Stimulated activated CD8-positive, alpha-beta memory T cell treated with anti-CD3 and anti-CD28 coated beads, Interleukin-12 subunit alpha, Interleukin-12 subunit beta, amount 100 ng/mL, for 24 hours (primary cell): Measurements from ENCODE around the gene ERCC2.
"Not testable (repeated sequence)": the region's sequence is repeated elsewhere in the genome, so short reads cannot be mapped to it uniquely, and the experiment has no call there.

Experiments
- DNase-seq: peaks from one replicate; pipeline ENCODE4 v3.0.0-alpha.2; 2020; ENCODE audit errors: extremely low read depth

The ERCC2 gene

DNA sequence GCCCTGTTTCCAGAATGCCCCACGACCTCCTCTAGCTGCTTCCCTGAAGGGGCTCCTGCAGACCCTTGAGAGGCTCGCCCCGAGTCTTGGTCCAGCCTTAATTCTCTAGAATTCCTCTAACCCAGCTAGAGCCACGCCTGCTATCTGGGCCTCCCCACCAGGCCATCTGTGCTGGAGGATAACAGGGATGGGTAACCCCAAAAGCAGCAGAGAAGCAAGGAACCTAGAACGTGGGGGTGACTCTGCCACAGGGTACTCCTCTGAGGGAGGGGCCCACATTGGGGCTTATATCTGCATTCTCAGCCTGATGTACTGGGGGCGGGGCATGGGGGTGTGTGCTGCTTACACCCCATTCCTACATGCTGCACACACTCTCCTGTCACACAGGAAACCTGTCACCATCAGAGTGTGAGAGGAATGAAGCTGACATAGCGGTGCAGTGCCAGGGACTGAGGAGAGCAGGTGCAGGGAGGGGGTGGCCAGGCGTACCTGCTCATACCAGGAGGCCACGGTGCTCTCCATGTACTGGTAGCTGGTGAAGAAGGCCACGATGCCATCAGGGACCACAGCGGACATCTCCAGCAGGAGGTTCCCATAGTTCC lies 16.0 kb downstream of the ERCC2 start:
- DNase-seq: no peak

DNA sequence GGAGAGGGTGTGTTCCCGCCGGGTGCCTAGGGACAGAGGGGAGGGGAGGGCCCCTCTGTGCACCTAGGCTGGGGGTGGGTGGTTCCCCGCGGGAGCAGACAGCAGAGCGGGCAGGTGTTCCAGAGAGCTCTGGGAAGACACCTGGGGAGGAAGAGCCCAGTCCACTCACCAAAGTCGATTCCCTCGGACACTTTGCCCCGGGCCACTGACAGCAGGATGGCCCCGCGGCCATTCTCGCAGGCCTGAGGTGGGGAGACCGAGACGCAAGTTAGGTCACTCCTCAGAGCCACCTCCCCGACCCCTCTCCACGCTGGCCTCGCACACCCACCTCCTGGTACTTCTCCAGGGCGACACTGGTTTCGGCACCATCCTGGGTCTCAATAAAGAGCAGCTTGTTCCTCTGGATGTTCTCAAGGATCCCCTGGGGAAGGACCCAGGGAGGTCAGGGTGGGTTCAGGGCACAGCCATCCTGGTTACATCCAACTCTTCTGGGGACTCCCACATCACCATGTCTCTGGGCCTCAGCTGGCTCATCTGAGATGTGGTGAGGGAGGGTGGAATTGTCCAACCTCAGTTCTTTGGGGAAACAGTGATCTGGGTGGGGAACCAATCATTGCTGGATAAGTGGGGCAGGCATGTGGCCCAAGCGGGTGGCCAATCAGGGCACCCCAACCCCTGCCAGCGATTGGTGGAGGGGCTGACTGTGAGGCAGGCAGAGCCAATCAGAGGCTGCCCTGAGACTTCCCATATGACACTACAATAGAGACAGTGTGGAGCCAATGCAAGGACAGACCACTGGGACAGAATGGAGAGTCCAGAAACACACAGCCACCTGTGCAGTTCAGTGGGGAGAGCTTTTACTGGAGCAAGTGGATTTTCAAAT lies 17.2 kb downstream of the ERCC2 start:
- no peak for DNase-seq

- DNase-seq: no peak
These were observed 17.9 kb downstream of the ERCC2 start for GRCh38 chr19:45352471-45352870.

DNA sequence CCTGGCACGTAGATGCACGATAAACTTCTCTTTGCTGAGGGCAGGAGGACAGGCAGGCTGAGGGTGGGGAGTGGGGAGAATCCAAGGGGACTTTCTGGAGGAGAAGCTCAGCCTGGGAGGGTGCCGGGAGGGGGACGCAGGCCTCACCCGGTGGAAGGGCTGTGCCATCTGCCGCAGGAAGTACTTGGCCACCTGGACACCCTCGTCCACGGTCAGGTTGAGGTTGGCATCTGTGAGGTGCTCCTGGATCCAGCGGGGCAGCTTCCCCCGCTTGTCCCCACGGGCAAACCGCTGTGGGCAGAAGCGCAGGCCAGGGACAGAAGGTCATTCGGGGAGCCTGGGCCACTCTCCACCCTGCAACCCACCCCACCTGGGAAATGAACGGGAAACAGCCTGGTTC lies 18.3 kb downstream of the ERCC2 start:
- DNase-seq: no peak

DNA sequence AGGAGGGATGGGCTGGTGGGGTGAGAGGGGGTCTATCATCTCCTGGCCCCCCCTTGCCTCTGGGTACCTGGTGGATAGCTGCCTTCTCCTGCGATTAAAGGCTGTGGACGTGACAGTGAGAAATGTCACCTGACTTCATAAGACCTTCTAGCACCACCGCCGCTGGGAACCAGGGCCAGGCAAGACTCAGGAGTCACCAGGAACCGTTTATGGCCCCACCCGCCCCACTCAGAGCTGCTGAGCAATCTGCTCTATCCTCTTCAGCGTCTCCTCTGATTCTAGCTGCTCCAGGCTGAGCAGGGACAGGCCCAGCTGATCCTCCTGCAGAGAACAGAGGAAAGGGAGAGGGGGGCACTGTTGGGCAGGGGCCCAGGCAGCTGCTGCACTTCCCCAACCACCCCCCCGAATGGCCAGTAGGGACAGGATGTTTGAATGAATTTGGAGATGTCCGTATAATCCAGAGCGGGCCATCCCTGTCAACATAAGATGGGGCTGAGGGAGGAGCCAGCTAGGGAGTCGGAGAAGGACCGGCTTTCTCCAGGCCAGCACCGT lies 18.9 kb downstream of the ERCC2 start:
- DNase-seq: no peak

DNA sequence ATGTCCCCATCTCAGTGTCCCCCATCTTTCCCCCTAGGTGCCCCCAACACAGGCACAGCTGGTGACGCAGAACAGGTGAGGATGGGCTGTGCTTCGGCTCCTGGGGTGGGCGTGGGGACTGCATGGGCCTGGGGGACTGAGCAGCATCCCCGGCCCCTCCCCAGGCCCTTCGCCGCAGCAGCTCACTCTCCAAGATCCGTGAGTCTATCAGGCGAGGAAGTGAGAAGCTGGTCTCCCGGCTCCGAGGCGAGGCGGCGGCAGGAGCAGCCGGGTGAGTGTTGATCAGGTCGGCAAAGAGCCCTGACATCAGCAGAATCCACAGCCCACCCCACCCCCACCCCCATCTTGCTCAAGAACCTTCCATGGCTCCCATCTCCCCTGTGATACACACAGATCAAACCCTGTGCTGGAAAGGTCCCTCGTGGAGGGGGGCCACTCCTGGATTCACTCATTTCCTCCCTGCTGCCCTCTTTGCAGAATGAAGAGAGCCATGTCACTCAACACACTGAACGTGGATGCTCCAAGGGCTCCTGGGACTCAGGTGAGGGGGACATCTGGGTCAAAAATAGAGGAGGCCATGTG lies 19.8 kb downstream of the ERCC2 start:
- DNase-seq: no peak

- no peak for DNase-seq
These were observed 20.9 kb downstream of the ERCC2 start for GRCh38 chr19:45349430-45349941.

DNA sequence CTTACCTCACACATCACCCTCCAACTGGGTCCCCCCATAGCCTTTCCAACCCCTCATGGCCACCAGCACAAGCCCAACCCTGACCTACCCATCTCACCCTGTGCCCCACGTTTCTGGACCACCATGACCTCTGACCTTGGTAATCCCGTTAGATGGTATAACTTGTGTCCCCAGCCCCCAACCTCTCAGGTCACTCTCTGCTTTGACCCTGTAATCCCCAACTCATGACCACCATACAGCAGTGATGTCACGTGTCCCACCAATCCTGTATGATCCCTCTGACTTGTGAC lies 21.3 kb downstream of the ERCC2 start:
- DNase-seq: no peak

- DNase-seq: no peak
These were observed 21.8 kb downstream of the ERCC2 start for GRCh38 chr19:45348367-45349125.

- DNase-seq: no peak
These were observed 22.6 kb downstream of the ERCC2 start for GRCh38 chr19:45347570-45348366.

DNA sequence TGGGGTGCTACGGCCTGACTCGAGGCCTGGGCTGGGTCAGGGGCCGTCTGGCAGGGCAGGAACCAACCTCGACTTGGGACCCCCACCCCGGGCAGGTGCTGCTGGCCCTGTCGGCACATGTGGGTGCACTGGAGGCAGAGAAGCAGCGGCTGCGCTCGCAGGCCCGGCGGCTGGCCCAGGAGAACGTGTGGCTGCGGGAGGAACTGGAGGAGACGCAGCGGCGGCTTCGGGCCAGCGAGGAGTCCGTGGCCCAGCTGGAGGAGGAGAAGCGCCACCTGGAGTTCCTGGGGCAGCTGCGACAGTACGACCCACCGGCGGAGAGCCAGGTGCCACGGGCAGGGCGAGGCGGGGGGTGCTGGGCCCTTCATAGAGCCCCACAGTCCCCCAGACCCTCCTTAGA lies 23.9 kb downstream of the ERCC2 start:
- no peak for DNase-seq

DNA sequence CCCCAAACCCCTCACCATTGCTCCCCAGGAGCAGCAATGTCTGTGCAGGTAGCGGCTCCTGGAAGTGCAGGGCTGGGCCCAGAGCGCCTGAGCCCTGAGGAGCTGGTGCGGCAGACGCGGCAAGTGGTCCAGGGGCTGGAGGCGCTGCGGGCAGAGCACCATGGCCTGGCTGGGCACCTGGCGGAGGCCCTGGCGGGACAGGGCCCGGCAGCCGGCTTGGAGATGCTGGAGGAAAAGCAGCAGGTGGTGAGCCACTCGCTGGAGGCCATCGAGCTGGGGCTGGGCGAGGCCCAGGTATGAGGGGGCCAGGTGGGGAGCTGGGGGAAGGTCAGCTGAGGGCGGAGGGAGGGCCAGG lies 24.9 kb downstream of the ERCC2 start:
- no peak for DNase-seq

DNA sequence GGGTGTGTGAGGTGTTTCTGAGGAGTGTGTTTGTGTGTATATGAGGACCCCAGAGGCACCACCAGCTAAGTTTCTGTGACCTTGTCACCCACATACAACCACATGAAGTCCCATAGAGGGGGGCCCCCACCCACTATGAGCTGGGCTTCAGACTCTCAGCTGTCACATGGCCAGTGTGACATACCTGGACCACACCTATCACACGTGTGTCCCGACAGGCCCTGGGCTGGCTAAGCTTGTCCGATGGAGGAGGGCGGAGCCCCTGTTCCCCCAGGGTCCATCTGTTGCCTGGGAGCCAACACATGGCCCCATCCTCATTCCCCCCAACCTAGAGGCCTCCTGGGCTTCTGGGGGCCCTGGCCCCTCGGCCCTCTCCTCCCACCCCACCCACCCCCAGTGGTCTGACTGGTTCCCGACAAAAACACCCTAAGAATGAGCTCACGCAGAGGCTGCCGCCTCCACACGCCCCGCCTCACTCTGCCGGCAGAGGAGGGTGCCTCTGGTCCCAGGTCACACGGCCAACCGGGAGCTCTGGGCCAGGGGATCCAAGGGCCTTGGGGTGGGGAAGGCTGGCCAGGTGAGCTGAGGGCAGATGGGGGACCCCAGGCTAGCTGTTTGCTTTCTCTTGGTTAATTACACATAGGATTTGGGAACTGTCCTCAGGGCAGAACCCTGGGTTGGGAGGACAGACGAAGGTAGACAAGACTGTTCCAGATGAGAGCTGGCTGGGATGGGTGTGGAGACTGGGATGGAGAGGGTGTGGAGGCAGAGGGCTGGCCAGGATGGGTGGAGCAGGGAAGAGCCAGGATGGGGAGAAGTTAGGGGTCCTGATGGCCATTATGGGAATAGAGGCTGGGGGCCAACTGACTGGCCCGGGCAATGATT lies 25.5 kb downstream of the ERCC2 start:
- no peak for DNase-seq

DNA sequence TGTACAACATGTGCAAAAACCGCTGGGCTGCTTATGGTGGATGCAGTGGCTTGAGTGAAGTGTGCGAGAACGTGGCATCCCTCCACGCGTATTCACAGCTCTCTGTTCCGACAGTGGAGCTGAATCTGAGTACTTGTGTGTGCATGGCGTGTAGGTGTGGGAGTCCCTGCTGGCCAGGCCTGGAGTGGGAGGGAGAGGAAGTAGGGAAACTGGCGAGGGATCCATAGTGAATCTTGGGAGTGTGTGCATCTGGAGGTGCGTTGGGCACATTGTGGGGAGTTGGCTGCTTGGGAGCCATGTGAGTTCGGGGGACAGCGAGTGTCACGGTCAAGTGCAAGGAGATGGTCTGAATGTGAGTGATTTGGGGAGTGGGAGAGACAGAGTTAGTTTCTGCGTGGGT lies 27.5 kb downstream of the ERCC2 start:
- no peak for DNase-seq

DNA sequence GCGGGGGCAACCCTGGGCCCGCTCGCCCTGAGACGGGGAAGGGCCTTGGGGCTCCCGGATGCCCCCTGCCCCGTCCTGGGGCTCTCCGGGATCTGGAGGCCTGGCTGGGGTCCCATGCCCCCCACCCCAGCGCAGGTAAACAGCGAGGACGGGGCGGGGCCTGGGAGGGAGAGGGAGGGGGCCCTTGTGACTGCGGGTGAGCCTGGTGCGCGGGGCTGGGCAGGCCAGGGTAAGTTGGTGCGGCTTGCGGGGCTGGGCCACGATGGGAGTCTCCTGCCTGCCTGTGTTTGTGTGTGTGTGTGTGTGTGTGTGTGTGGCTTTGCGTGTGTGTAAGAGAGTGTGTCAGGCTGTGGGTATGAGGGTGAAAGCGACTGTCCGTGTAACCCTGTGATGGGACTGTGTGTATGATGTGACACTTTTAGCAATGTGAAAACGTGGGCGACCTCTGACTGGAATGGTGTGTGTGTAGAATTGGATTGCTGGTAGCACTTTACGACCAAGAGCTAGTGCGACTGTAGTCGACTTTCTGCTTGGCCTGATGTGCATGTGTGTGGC lies 29.4 kb downstream of the ERCC2 start:
- no peak for DNase-seq

- DNase-seq: no peak
These were observed 30.0 kb downstream of the ERCC2 start, which contains the start of gene KLC3 for GRCh38 chr19:45340232-45340898. KLC3 (plus strand) TSS chr19:45340750; CDS start chr19:45345542, 4,792 bp downstream.

- DNase-seq: no peak
These were observed 30.7 kb downstream of the ERCC2 start for GRCh38 chr19:45339629-45340028.

DNA sequence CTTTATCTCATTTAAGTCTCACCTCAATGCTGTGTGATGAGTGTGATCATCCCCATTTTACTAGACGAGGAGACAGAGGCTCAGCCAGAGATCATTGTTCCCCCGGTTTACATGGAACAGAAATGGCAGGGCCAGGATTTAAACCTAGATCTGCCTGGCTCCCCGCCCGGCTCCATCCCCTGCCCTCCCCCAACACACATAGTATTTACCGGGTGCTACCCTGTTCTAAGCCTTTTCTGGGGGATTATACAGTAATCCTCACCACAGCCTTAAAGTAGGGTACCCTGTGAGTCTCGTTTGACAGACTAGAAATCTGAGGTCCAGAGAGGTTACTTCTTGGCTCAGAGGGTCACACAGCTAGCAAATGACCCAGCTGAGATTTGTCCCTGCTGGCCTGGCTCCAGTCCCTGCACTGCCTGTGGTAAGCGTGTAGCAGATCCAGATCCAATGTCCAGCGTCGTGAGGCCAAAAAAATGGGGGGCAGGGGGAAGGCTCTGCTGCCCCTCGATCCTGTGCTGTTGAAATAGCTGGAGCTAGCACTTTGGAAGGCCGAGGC lies 33.6 kb downstream of the ERCC2 start:
- DNase-seq: no peak

GRCh38 chr19:45334881-45335280 lies 35.5 kb downstream of the ERCC2 start:
- not testable (repeated sequence) for DNase-seq
